GM23338 (cell line): ENCODE results near the gene B3GNT3. TPM values are rescaled to one million over a fixed set of nuclear protein-coding genes. Genes with fewer than 3 reads are reported as not detected.

Experiments used
- ATAC-seq: fragments of 200-7000 bp; cut with Tn5 transposase; 3 replicates; pipeline ENCODE4 v1.9.1; 2020
- DNase-seq: peaks from one replicate; pipeline ENCODE4 v3.0.0-alpha.2; 2015; ENCODE audit warnings: low spot score
- H2AFZ ChIP-seq: fragments of 200-600 bp; sonication (generic); 2 replicates; pipeline ENCODE4 v1.8.0; 2016; ENCODE audit warnings: antibody characterized with exemption, mild to moderate bottlenecking, moderate library complexity
- H3F3A ChIP-seq: fragments of 200-600 bp; sonication (generic); replicated peaks from 2 replicates; pipeline ENCODE4 v1.8.0; 2017; ENCODE audit warnings: antibody characterized with exemption, mixed run types, low read depth
- H3K27ac ChIP-seq: fragments of 200-600 bp; sonication (generic); 2 replicates; pipeline ENCODE4 v1.6.1; 2016; ENCODE audit warnings: low read depth
- H3K27me3 ChIP-seq: fragments of 200-600 bp; sonication (generic); 2 replicates; pipeline ENCODE4 v1.8.0; 2016; ENCODE audit warnings: mild to moderate bottlenecking, mixed run types, moderate library complexity; ENCODE audit not compliant: insufficient read depth
- H3K36me3 ChIP-seq: fragments of 200-600 bp; sonication (generic); 2 replicates; pipeline ENCODE4 v1.8.0; 2016; ENCODE audit warnings: mild to moderate bottlenecking; ENCODE audit not compliant: insufficient read depth
- H3K4me1 ChIP-seq: fragments of 200-600 bp; sonication (generic); 2 replicates; pipeline ENCODE4 v1.8.0; 2016; ENCODE audit warnings: mild to moderate bottlenecking, moderate library complexity; ENCODE audit not compliant: insufficient read depth
- H3K4me2 ChIP-seq: fragments of 200-600 bp; sonication (generic); 2 replicates; pipeline ENCODE4 v1.7.1; 2017; ENCODE audit warnings: mixed run types
- H3K4me3 ChIP-seq: fragments of 200-600 bp; sonication (generic); 2 replicates; pipeline ENCODE4 v1.6.1; 2016; ENCODE audit warnings: mixed run types
- H3K79me2 ChIP-seq: fragments of 200-600 bp; sonication (generic); replicated peaks from 2 replicates; pipeline ENCODE4 v1.8.0; 2017; ENCODE audit warnings: mild to moderate bottlenecking; ENCODE audit not compliant: insufficient read depth
- H3K9me2 ChIP-seq: fragments of 200-600 bp; sonication (generic); 2 replicates; pipeline ENCODE4 v1.8.0; 2017; ENCODE audit not compliant: insufficient read depth
- H4K20me1 ChIP-seq: fragments of 200-600 bp; sonication (generic); replicated peaks from 2 replicates; pipeline ENCODE4 v1.8.0; 2017; ENCODE audit warnings: mild to moderate bottlenecking; ENCODE audit not compliant: insufficient read depth
- H3K27ac Mint-ChIP-seq: 2 replicates; pipeline ENCODE4 v1.8.0; 2020; ENCODE audit warnings: inconsistent platforms, mild to moderate bottlenecking, moderate library complexity, mixed read lengths
- H3K27me3 Mint-ChIP-seq: 3 replicates; pipeline ENCODE4 v1.8.0; 2022; ENCODE audit warnings: low read depth, mild to moderate bottlenecking, moderate library complexity, mixed read lengths, inconsistent platforms; ENCODE audit not compliant: insufficient read depth, poor library complexity
- H3K36me3 Mint-ChIP-seq: 3 replicates; pipeline ENCODE4 v1.8.0; 2021; ENCODE audit warnings: low read depth, mild to moderate bottlenecking, inconsistent platforms, moderate library complexity, mixed read lengths
- H3K4me1 Mint-ChIP-seq: 3 replicates; pipeline ENCODE4 v1.8.0; 2020; ENCODE audit warnings: mild to moderate bottlenecking, inconsistent platforms, mixed read lengths
- H3K4me3 Mint-ChIP-seq: 3 replicates; pipeline ENCODE4 v1.8.0; 2021; ENCODE audit warnings: moderate library complexity, mild to moderate bottlenecking, inconsistent platforms, mixed read lengths
- H3K9me3 Mint-ChIP-seq: 3 replicates; pipeline ENCODE4 v1.8.0; 2020; ENCODE audit warnings: moderate library complexity, mild to moderate bottlenecking, inconsistent platforms, mixed read lengths
- CREB1 ChIP-seq: fragments of 250-450 bp; sonication (Bioruptor Pico); IDR thresholded peaks from 2 replicates; pipeline ENCODE4 v1.5.0; 2020; ENCODE audit warnings: low read depth, mild to moderate bottlenecking, moderate library complexity
- CTCF ChIP-seq, 2 experiments: fragments of 200-600 bp in 1 of 2; sonication (generic) in 1 of 2; conservative IDR thresholded peaks; 2 replicates each; pipeline versions ENCODE4 v1.5.1 to v1.6.1; 2016 to 2017; ENCODE audit warnings: antibody characterized with exemption in 2 of 2, low read depth in 2 of 2, mild to moderate bottlenecking in 2 of 2, moderate library complexity in 1 of 2
- ETS1 ChIP-seq: IDR thresholded peaks from 2 replicates; pipeline ENCODE4 v1.6.1; 2016; ENCODE audit warnings: antibody characterized with exemption
- EZH2 ChIP-seq: fragments of 200-600 bp; sonication (generic); IDR thresholded peaks from one replicate; pipeline ENCODE4 v1.8.0; 2017; ENCODE audit warnings: antibody characterized with exemption, mild to moderate bottlenecking, low read depth; ENCODE audit not compliant: unreplicated experiment
- EZH2phosphoT487 ChIP-seq: fragments of 200-600 bp; sonication (generic); IDR thresholded peaks from one replicate; pipeline ENCODE4 v1.8.1; 2018; ENCODE audit warnings: antibody characterized with exemption; ENCODE audit not compliant: unreplicated experiment
- NANOG ChIP-seq: IDR thresholded peaks from 2 replicates; pipeline ENCODE4 v1.6.1; 2016; ENCODE audit warnings: antibody characterized with exemption, borderline replicate concordance
- POLR2AphosphoS5 ChIP-seq: IDR thresholded peaks from 2 replicates; pipeline ENCODE4 v1.6.1; 2016; ENCODE audit warnings: antibody characterized with exemption, low read depth
- STAT1 ChIP-seq: IDR thresholded peaks from one replicate; pipeline ENCODE4 v1.6.1; 2016; ENCODE audit warnings: antibody characterized with exemption; ENCODE audit not compliant: unreplicated experiment
- ZNF114 ChIP-seq: fragments of 250-450 bp; sonication (Bioruptor Pico); IDR thresholded peaks from 2 replicates; pipeline ENCODE4 v1.5.0; 2020; ENCODE audit warnings: mild to moderate bottlenecking, moderate library complexity
- ZNF462 ChIP-seq: fragments of 250-450 bp; sonication (Bioruptor Pico); IDR thresholded peaks from 2 replicates; pipeline ENCODE4 v1.5.0; 2020; ENCODE audit warnings: mild to moderate bottlenecking, moderate library complexity
- polyA plus RNA-seq: library from polyadenylated mRNA; unstranded; fragments of >200 nt; fragmentation: Nextera tagmentation; extraction: Ambion mirVana; gene quantifications from 2 replicates; pipeline ENCODE4 v1.2.1, GENCODE V29; 2016
- total RNA-seq: library from RNA; depleted of rRNA; stranded (reverse); fragments of >200 nt; shearing (Covaris generic); gene quantifications from 2 replicates; pipeline ENCODE4 v1.2.3, GENCODE V29; 2014

The B3GNT3 gene
- total and polyA plus RNA-seq, 2 experiments from 2014 or later, result 0.99 to 1.9 TPM

- no peak for TF ChIP-seq ETS1
- TF ChIP-seq CREB1 (CRISPR knock-in tag), result no peak
- TF ChIP-seq ZNF462 (CRISPR knock-in tag), result no peak
- TF ChIP-seq EZH2phosphoT487, result no peak
- no peak for TF ChIP-seq STAT1
- TF ChIP-seq ZNF114, result no peak
- TF ChIP-seq EZH2, result no peak
- no peak for TF ChIP-seq NANOG
- TF ChIP-seq POLR2AphosphoS5, result no peak; the same call in 1 of the 2 replicates
- no peak for TF ChIP-seq CTCF (conservative IDR thresholded peaks at IDR 0.05; ENCODE audit: low read depth in 2 of 2)
- ATAC-seq (no peak), DNase-seq (no peak)
- H3K9me2 ChIP-seq, result no peaks in the 10 kb centered on the region
- H3K79me2 ChIP-seq, result peaks cover 29% of the 10 kb centered on the region
- no peak overlapping the region for H2AFZ ChIP-seq
- Mint-ChIP-seq H3K9me3 (peaks cover 11% of the 10 kb centered on the region; the same call in 2 of the 3 replicates), H3K4me3 (peak overlapping the region; percentile 99), H3K27ac (peak overlapping the region; percentile 100), H3K27me3 (peaks cover 39% of the 10 kb centered on the region), H3K4me1 (peaks cover 17% of the 10 kb centered on the region), H3K36me3 (peaks cover 64% of the 10 kb centered on the region)
- H3K27me3 ChIP-seq, result no peaks in the 10 kb centered on the region
- H3F3A ChIP-seq, result peaks cover 58% of the 10 kb centered on the region
- peak overlapping the region; percentile 100 for H3K4me2 ChIP-seq
- peaks cover 9% of the 10 kb centered on the region; the same call in 1 of the 2 replicates for H3K4me1 ChIP-seq
- H4K20me1 ChIP-seq, result peaks cover 45% of the 10 kb centered on the region
- H3K4me3 ChIP-seq, result peak overlapping the region; percentile 100
- H3K27ac ChIP-seq, result peak overlapping the region; percentile 90
- peaks cover 37% of the 10 kb centered on the region for H3K36me3 ChIP-seq
Observed at GRCh38 chr19:17861542-17862402, 66.8 kb downstream of the B3GNT3 start.
